ENCODE measurements around the gene TEX264.

TEX264 gene

GRCh38 chr3:51679318-51679717 lies 8.3 kb downstream of the TEX264 start:
- Histone ChIP-seq H3K4me3 (ENCODE audit: insufficient read depth in 1 of 2, low read depth in 1 of 2, low read length in 2 of 2) (no peak overlapping the region), H3K36me3 (ENCODE audit: control insufficient read depth in 1 of 2, insufficient read depth in 2 of 2, low read depth in 1 of 2, low read length in 2 of 2) (peaks cover 63 to 68% of the 10 kb centered on the region in 2 experiments), H2BK12ac (ENCODE audit: low read length in 2 of 2) (no peak overlapping the region), H2BK5ac (ENCODE audit: low read depth, low read length, poor library complexity, severe bottlenecking) (no peak overlapping the region), H4K8ac (ENCODE audit: low read length) (no peak overlapping the region), H3K27me3 (ENCODE audit: control insufficient read depth in 1 of 2, insufficient read depth in 1 of 2, low read length in 2 of 2) (no peaks in the 10 kb centered on the region), H2BK120ac (ENCODE audit: low read depth, low read length) (no peak overlapping the region), H3K79me1 (replicated peaks; ENCODE audit: low read length, poor library complexity, severe bottlenecking) (peaks cover 85% of the 10 kb centered on the region), H4K91ac (ENCODE audit: low read length) (no peak overlapping the region), H3K14ac (ENCODE audit: low read length in 2 of 2) (no peak overlapping the region), H2BK15ac (ENCODE audit: low read depth, poor library complexity, severe bottlenecking) (no peak overlapping the region), H3K4me2 (ENCODE audit: low read length, poor library complexity, severe bottlenecking) (no peak overlapping the region), H2AK5ac (ENCODE audit: low read length, severe bottlenecking) (no peak overlapping the region), H3K9ac (ENCODE audit: low read length) (no peak overlapping the region), H3K9me3 (ENCODE audit: control insufficient read depth, low read length) (no peaks in the 10 kb centered on the region), H3K4ac (ENCODE audit: low read depth in 1 of 2, low read length in 2 of 2) (no peak overlapping the region), H3K4me1 (ENCODE audit: control insufficient read depth, insufficient read depth, low read depth, low read length) (peaks cover 13% of the 10 kb centered on the region), H3K18ac (ENCODE audit: low read depth in 1 of 2, low read length in 2 of 2) (no peak overlapping the region), H3K23ac (ENCODE audit: low read length in 2 of 2) (no peak overlapping the region), H2AFZ (ENCODE audit: low read depth, low read length) (no peak overlapping the region), H3K27ac (ENCODE audit: low read length, poor library complexity, severe bottlenecking) (no peak overlapping the region)
- no peak for DNase-seq
- 96% methylated on average over 4 of the region's 4 CpGs for WGBS

DNA sequence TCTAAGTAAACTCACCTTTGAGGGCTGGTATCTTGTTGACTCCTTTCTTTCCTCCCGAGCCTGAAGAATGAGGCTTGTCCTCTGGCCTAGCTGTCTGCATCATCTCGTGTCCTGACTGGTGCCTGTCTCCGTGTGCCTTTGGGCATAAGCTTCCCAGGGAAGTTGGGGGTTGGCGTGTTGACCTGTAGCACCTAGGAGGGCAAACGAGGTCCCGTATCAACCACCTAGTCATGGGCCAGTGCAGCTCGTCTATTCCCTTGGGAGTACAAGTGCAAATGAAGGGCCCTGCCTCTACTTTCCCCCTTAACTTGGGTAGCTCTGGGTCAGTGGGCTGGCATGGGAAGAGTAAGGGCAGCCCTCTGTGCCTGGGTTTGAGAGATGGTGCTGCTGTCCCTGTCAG lies 8.7 kb downstream of the TEX264 start:
- DNase-seq = no peak
- H3K4me3 ChIP-seq (ENCODE audit: insufficient read depth in 1 of 2, low read depth in 1 of 2, low read length in 2 of 2) = no peak overlapping the region
- no peaks in the 10 kb centered on the region for H3K9me3 ChIP-seq (ENCODE audit: control insufficient read depth, low read length)
- H3K23ac ChIP-seq (ENCODE audit: low read length in 2 of 2) = no peak overlapping the region
- 93% methylated on average over 7 of the region's 7 CpGs for WGBS
- no peak overlapping the region for H3K14ac ChIP-seq (ENCODE audit: low read length in 2 of 2)
- H3K36me3 ChIP-seq (ENCODE audit: control insufficient read depth in 1 of 2, insufficient read depth in 2 of 2, low read depth in 1 of 2, low read length in 2 of 2) = peaks cover 63 to 68% of the 10 kb centered on the region in 2 experiments
- H4K8ac ChIP-seq (ENCODE audit: low read length) = no peak overlapping the region
- peaks cover 84% of the 10 kb centered on the region for H3K79me1 ChIP-seq (replicated peaks; ENCODE audit: low read length, poor library complexity, severe bottlenecking)
- H2BK12ac ChIP-seq (ENCODE audit: low read length in 2 of 2) = no peak overlapping the region
- no peak overlapping the region for H3K18ac ChIP-seq (ENCODE audit: low read depth in 1 of 2, low read length in 2 of 2)
- no peak overlapping the region for H2BK120ac ChIP-seq (ENCODE audit: low read depth, low read length)
- no peak overlapping the region for H4K91ac ChIP-seq (ENCODE audit: low read length)
- peaks cover 12% of the 10 kb centered on the region for H3K4me1 ChIP-seq (ENCODE audit: control insufficient read depth, insufficient read depth, low read depth, low read length)
- no peak overlapping the region for H2BK15ac ChIP-seq (ENCODE audit: low read depth, poor library complexity, severe bottlenecking)
- H2BK5ac ChIP-seq (ENCODE audit: low read depth, low read length, poor library complexity, severe bottlenecking) = no peak overlapping the region
- H3K4ac ChIP-seq (ENCODE audit: low read depth in 1 of 2, low read length in 2 of 2) = no peak overlapping the region
- H3K4me2 ChIP-seq (ENCODE audit: low read length, poor library complexity, severe bottlenecking) = no peak overlapping the region
- H3K27me3 ChIP-seq (ENCODE audit: control insufficient read depth in 1 of 2, insufficient read depth in 1 of 2, low read length in 2 of 2) = no peaks in the 10 kb centered on the region
- H3K9ac ChIP-seq (ENCODE audit: low read length) = no peak overlapping the region
- no peak overlapping the region for H3K27ac ChIP-seq (ENCODE audit: low read length, poor library complexity, severe bottlenecking)
- H2AK5ac ChIP-seq (ENCODE audit: low read length, severe bottlenecking) = no peak overlapping the region
- no peak overlapping the region for H2AFZ ChIP-seq (ENCODE audit: low read depth, low read length)

- Histone ChIP-seq H3K4me1 (ENCODE audit: control insufficient read depth, insufficient read depth, low read depth, low read length) (peaks cover 8% of the 10 kb centered on the region), H4K8ac (ENCODE audit: low read length) (no peak overlapping the region), H3K18ac (ENCODE audit: low read depth in 1 of 2, low read length in 2 of 2) (no peak overlapping the region), H3K14ac (ENCODE audit: low read length in 2 of 2) (no peak overlapping the region), H2AK5ac (ENCODE audit: low read length, severe bottlenecking) (no peak overlapping the region), H3K4me3 (ENCODE audit: insufficient read depth in 1 of 2, low read depth in 1 of 2, low read length in 2 of 2) (no peak overlapping the region), H2BK12ac (ENCODE audit: low read length in 2 of 2) (no peak overlapping the region), H3K79me1 (replicated peaks; ENCODE audit: low read length, poor library complexity, severe bottlenecking) (peaks cover 82% of the 10 kb centered on the region), H3K27me3 (ENCODE audit: control insufficient read depth in 1 of 2, insufficient read depth in 1 of 2, low read length in 2 of 2) (no peaks in the 10 kb centered on the region), H4K91ac (ENCODE audit: low read length) (no peak overlapping the region), H3K36me3 (ENCODE audit: control insufficient read depth in 1 of 2, insufficient read depth in 2 of 2, low read depth in 1 of 2, low read length in 2 of 2) (peaks cover 63 to 67% of the 10 kb centered on the region in 2 experiments), H2AFZ (ENCODE audit: low read depth, low read length) (no peak overlapping the region), H2BK120ac (ENCODE audit: low read depth, low read length) (no peak overlapping the region), H3K4ac (ENCODE audit: low read depth in 1 of 2, low read length in 2 of 2) (no peak overlapping the region), H2BK15ac (ENCODE audit: low read depth, poor library complexity, severe bottlenecking) (no peak overlapping the region), H2BK5ac (ENCODE audit: low read depth, low read length, poor library complexity, severe bottlenecking) (no peak overlapping the region), H3K9me3 (ENCODE audit: control insufficient read depth, low read length) (no peaks in the 10 kb centered on the region), H3K9ac (ENCODE audit: low read length) (peak overlapping the region; percentile 8), H3K23ac (ENCODE audit: low read length in 2 of 2) (no peak overlapping the region), H3K4me2 (ENCODE audit: low read length, poor library complexity, severe bottlenecking) (no peak overlapping the region), H3K27ac (ENCODE audit: low read length, poor library complexity, severe bottlenecking) (no peak overlapping the region)
- DNase-seq = no peak
- WGBS = 95% methylated on average over 6 of the region's 6 CpGs
These were observed 9.1 kb downstream of the TEX264 start for GRCh38 chr3:51680196-51680595.

DNA sequence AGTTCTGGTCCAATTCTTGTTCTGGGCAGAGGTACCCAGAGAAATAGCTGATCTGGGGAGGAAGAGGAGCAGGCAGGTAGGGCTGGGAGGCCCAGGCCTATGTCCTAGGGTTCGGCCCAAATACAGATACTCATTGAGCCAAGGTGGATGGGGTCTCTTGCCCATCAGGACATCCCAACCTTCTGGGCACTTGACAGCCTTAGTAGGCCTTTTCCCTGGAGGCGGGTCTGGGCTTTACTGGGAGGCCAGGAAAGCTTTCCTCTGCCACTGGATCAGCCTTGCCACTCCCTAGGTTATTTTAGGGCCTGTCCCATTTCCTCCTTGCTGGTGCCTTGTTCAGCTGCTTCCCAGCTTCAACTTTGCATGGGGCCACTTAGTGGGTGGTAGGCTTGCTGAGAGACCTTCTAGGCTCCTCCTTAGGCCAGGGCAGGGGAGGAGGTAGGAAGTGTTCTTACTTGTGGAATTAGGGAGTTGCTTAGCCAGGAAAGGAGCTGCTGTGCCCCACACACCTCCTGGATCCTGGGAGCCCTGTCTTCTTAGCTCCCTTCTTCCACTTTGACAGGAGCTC lies 9.7 kb downstream of the TEX264 start:
- no peak overlapping the region for H2AFZ ChIP-seq (ENCODE audit: low read depth, low read length)
- peak overlapping the region; percentile 8 for H3K9ac ChIP-seq (ENCODE audit: low read length)
- H3K4me1 ChIP-seq (ENCODE audit: control insufficient read depth, insufficient read depth, low read depth, low read length) = peaks cover 5% of the 10 kb centered on the region
- no peak overlapping the region for H2AK5ac ChIP-seq (ENCODE audit: low read length, severe bottlenecking)
- 100% methylated on average over 2 of the region's 2 CpGs for WGBS
- no peak overlapping the region for H2BK120ac ChIP-seq (ENCODE audit: low read depth, low read length)
- no peak overlapping the region for H4K8ac ChIP-seq (ENCODE audit: low read length)
- peaks cover 63 to 65% of the 10 kb centered on the region in 2 experiments for H3K36me3 ChIP-seq (ENCODE audit: control insufficient read depth in 1 of 2, insufficient read depth in 2 of 2, low read depth in 1 of 2, low read length in 2 of 2)
- H3K23ac ChIP-seq (ENCODE audit: low read length in 2 of 2) = no peak overlapping the region
- peaks cover 80% of the 10 kb centered on the region for H3K79me1 ChIP-seq (replicated peaks; ENCODE audit: low read length, poor library complexity, severe bottlenecking)
- H2BK5ac ChIP-seq (ENCODE audit: low read depth, low read length, poor library complexity, severe bottlenecking) = no peak overlapping the region
- no peak overlapping the region for H3K14ac ChIP-seq (ENCODE audit: low read length in 2 of 2)
- no peak overlapping the region for H3K27ac ChIP-seq (ENCODE audit: low read length, poor library complexity, severe bottlenecking)
- H3K27me3 ChIP-seq (ENCODE audit: control insufficient read depth in 1 of 2, insufficient read depth in 1 of 2, low read length in 2 of 2) = no peaks in the 10 kb centered on the region
- H3K9me3 ChIP-seq (ENCODE audit: control insufficient read depth, low read length) = no peaks in the 10 kb centered on the region
- no peak overlapping the region for H2BK12ac ChIP-seq (ENCODE audit: low read length in 2 of 2)
- no peak overlapping the region for H3K4ac ChIP-seq (ENCODE audit: low read depth in 1 of 2, low read length in 2 of 2)
- H4K91ac ChIP-seq (ENCODE audit: low read length) = no peak overlapping the region
- H3K18ac ChIP-seq (ENCODE audit: low read depth in 1 of 2, low read length in 2 of 2) = no peak overlapping the region
- no peak for DNase-seq
- H3K4me3 ChIP-seq (ENCODE audit: insufficient read depth in 1 of 2, low read depth in 1 of 2, low read length in 2 of 2) = no peak overlapping the region
- no peak overlapping the region for H3K4me2 ChIP-seq (ENCODE audit: low read length, poor library complexity, severe bottlenecking)
- H2BK15ac ChIP-seq (ENCODE audit: low read depth, poor library complexity, severe bottlenecking) = no peak overlapping the region
